NCI-H2029 treated with DMSO at 0.1 percent for 48 hours (cell line): ENCODE data around the gene MRRF.
A peak's percentile ranks its signal among the peaks of the same experiment; 100 is the strongest.

ENCODE experiments used
- DNase-seq: peaks from one replicate; lab custom pipeline; 2025; lab: John Stamatoyannopoulos, UW

The MRRF gene

DNA sequence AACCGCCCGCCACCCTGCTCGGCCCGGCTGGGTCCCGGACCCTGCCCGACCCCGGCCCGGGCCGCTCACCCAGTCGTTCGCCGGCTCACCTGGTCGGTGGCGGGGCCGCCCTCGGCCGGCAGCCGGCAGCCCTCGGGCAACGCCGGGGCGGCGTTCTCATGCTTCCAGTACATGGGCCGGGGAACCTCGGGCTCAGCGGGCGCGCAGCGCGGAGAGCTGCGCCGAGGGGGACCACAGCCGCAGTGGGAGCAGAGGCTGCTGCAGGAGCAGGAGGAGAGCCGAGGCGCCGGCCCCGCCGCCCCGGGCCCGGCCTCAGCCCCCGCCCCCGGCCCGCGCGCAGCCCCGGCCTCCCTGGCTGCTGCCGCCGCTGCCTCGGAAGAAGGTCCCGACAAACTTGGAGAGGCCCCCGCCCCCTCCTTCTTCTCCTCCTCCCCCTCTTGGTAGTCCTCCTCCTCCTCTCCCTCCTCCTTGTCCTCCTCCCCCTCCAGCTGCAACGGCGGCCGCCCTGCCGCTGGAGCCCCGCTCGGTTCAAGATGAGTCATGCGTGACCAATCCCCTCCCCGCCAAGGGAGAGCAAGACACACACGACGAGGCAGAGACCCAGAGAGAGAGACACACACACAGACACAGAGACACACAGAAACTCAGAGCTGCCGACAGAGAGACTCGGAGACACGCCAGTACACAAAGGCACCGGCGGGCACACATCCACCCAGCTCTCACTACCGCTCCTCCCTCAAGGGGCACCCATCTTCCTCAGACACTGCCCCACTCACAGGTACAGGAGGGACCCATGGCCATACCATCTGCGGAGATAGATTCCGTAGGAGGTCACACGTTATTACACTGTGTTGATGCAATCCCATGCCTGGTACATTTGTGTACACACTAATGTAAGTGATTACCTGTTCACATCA is 35.9 kb upstream of the MRRF start, which contains the start of gene LHX6:
Gene LHX6 (minus strand): TSS at position 390 of the 917 bp plus-strand sequence. CDS start 217 bp downstream, at position 173.
- no peak for DNase-seq

DNA sequence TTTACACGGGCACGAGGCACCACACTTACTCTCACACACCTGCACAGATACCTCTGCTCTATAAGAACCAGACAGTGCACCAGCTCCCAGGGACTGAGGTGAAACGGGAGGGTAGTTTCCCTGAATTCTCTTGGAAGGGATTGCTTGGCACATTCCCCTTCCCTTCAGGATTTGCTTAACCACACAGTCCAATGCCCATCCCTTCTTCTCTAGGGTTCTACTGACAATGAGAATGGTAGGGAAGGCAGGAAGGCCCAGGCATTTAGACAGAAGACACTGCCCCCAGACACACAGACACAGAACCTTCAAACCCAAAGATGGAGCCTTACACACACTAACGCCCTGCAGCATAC is 35.2 kb upstream of the MRRF start:
- DNase-seq: no peak

DNA sequence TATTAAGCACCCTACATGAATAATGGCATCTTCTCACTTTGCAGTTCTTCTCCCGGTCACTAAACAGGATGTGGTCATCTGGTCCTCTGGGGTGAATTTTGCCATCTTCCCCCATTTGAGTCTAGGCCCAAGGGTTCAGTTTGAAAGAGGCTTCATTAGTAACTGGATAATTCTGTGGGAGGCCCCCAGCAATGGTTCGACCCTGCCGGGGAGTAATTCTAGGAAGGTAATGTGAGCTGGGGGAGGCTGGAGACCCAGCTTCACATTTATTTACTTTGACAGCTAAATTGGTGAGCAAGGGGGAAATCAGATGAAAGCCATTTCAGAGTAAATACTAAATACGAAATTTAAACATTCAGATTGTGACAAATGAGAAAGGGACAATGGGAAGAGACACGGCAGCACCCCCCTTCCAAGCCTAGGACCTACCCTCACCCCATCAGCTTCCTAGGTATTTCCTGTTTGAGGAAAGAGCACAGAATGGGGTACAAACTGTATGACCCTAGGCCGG is 31.8 kb upstream of the MRRF start:
- no peak for DNase-seq

DNA sequence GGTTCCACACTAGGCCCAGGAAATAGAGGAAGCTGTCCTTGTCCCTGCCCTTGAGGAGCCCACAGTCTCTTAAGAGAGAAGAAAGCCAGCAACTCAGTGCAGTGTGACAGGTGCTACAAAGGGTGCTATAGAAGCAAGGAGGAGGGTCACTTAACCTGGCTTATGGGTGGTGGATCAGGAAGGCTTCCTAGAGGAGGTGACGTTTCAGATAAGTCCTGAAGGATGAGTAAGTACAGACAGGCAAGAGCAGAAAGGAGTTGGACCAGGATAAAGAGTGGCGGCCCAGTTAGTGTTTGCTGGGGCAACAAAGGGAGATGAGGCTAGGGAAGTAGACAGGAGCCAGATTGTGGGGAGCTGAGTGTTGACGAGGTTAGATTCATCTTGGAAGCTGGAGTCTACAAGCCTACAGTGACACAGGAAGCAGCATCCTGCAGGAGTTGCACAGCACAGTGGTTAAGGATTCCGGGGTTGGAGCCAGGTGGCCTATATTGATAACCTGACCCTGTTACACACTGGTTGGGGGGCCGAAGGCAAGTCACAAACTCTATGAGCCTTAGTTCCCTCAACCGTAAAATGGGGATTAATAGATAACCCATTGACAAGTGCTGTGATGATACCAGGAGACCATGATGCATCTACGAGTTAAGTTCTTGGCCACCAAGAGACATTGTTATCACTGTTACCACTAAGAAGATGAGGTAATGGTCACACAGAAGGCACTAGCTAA is 30.5 kb upstream of the MRRF start:
- no peak for DNase-seq

DNA sequence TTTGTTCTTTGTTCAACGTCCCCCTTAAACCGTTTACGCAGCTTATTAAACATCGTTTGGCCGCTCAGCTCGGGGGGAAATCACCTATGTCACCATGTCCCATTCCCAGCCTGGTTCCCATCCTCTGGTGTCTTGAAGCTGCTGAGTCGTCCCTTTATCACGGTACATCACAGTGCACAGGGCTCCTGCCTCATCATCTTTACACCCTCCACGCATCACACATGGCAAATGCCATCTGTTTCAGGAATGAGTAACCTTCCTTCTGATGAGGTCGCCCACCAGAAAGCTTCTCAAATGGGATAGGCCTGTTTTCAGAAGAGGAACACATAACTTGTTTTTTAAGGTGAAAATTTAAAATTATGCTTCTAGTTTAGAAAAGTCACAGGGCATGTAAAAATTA is 28.0 kb upstream of the MRRF start:
- no peak for DNase-seq

DNA sequence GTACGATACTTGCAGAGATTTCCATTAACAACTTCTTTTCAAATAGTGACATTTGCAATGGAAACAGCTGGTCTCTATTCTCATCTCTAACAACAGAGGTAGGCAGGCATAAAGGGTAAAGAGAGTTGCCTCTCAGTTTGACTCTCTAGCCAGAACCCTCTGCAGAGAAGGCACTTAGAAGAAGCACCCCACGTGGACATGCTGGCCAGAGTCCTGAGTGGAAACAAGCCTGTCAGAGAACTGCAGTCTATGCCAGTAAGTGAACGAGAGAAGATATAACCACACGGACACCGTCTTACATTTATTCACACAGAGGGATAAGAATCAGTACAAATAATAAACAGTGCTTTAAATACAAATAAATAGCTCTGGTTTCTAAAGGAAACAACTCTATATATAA is 25.0 kb upstream of the MRRF start:
- no peak for DNase-seq

DNA sequence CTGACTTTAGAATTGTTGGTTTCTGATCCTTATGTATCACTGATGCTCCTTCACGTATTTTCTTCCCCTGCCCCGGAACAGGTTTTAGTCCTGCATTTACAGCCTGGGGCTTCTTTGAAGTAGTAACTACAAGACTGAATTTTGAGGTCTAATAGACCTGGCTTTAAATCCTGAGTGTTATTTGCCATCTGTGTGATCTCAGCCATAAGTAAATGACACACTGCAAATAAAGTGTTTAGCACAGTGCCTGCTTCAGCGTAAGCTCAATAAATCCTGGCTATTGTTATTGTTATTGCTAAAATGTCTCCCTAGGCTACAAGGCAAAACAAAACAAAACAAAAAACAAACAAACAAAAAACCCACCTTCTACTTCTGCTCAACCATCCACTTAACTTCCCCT is 20.3 kb upstream of the MRRF start:
- no peak for DNase-seq

DNA sequence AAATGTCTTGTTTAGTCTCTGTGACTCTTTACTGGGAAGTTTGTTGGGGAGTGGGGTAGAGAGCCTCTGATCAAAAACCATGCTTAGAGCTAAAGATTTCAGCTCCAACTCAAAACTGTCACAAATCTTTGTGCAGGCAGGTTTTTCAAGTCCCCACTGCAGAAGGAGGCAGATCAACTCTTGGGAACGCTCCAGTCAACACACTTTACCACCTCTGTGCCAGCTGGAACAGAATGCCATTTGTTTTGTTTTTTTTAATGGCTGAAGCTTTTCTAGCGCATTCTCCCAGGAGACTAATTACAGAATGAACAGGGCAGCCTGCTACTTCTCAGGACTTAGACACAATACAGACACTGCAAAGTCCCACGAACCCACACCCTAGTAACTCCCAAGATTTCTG is 18.0 kb upstream of the MRRF start:
- DNase-seq: no peak

DNA sequence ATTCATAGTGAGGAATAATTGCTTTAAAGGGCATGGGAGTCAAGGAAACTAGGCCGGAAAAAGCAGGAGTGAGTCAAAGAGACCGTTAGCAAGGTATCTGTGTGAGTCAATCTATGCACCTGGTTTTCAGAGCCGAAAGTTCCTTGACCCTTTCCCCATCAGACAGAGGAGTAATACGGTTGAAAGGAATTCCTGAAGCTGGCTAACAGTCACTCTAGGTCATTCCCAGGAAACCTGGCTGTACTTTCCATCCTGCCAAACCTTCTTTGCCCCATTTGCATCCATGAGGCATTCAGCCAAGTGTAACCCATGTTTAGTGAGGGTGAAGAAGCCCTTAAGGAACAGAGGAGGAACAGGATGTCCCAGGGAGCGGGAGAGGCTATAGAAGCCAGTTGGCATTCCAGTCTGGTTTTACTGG is 16.2 kb upstream of the MRRF start:
- no peak for DNase-seq

DNA sequence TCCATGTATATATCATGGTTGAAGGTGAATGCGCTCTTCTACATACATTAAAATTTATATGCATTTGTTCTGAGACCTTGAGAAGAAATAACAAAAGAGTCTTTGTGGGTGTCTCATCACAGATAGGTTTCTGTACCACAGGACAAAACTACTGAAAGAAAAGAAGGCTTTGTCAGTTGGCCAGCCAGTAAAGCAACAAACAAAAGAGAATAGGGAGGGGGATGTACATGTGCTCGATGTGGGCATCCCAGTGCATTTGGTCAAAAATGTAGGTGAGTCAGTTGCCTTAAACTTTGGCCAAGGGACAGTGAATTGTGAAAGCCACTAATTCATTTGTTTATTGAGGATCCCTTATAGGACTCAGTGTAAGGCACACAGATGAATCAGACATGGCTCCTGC is 13.3 kb upstream of the MRRF start:
- no peak for DNase-seq

DNA sequence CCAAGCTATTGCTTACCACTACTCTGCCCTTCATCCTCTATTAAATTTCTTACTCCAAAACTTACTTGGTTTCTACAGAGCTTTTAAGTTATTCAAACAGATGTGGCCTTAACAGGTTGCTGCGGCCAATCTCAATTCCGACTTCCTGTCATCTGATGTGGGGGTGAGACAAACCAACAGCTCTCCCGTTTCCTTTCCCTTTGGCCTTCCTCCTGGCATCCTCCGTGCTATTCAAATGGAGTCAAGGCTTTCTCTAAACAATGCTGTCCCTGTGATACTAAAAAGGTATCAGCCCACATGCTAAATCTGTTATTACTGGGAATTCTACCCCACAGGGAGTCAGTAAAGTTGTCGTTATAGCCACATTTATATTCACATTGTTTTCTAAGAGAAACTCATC is 11.9 kb upstream of the MRRF start:
- DNase-seq: no peak

DNA sequence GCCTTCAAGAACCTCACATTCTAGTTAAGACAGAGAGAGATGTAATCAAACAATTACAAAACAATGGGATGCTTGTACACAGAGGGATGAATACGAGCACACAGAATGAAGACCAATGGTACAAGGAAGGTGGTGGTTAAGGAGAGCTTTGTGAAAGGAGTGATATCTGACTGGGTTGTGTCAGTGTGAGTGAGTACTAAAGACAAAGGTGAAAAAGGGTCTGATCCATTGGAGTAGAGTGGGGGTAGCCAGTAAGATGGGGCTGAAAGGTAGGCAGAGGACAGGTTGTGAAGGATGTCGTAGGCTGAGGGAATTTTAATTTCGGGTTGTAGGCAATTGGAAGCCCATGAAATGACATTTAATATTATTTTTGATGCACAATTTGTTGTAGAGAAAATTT is 9.9 kb upstream of the MRRF start:
- no peak for DNase-seq

DNA sequence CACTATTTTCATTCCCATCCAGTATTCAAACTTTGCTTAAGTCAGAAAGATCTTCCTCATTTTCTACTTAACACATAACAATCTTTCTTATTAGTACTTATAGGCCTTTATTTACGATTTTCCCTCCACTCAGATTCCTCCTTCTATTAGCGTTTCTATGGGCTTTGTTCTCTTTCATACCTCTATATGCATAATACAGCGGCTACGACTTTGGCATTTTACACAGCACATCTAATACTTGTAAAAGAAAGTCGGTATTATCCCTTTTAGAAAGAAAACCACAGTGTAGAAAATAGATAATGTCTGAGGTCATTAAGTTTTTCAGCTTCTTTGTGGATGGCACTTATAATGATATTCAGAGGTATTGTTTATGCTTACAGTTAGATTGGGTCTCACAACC is 8.5 kb upstream of the MRRF start:
- DNase-seq: no peak

DNA sequence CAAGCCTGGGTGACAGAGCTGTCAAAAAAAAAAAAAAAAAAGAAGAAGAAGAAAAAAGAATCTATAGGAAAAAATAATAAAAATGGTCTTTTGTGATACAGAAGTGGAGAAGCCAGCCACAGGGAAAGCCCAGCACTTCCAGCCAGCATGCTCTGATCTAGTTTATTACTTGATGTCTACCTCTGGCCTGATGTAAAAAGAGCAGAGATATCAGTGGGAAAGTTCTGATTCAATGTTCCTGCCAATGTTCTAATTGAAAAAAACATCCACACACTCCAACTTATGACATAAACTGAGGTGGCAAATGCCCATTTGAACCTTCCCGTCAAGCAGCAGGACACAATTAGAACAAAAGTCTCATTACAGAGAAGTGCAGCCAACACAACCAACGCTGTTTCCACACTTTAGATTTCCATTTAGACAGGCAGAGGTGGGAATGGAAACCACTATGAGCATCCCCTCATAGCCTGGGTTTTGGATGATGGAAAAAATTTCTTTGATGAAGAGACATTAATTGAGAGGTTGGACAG is 5.7 kb upstream of the MRRF start:
- no peak for DNase-seq

DNA sequence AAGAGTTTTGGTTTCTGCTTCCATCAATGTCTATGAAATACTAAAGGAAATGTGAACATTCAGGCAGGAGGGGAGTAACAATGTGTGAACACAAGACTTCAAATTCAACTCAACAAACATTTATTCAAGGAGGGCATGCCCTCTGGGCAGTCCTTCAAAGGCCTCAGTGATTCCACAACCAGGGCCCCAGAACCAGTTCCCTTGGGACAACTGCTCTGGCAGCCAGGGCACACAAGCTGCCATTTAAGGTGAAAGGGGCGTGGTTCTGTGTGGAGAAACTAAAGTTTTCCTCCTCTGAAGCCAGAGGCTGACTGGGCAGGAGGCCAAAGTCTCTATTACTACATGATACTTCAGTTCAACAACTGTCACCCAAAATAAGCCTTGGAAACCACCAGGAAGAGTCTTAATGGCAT is 3.2 kb upstream of the MRRF start:
- DNase-seq: no peak

DNA sequence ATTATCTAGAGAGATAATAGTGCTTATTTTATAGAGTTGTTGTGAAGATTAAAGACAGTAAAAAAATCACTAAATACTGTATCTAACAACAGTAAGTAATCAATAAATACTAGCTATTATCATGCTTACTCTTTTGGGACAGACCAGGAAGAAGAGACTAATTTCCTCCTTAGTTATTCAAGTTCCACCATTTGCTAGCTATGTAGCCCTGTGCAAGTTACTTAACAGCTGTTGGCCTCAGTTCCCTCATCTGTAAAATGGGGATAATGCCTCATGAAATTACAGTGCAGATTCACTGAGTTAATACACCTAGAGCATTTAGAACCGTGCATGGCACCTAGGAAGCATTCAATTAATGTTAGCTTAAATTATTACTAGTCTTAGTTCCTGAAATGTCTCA is 2.6 kb upstream of the MRRF start:
- DNase-seq: no peak

DNA sequence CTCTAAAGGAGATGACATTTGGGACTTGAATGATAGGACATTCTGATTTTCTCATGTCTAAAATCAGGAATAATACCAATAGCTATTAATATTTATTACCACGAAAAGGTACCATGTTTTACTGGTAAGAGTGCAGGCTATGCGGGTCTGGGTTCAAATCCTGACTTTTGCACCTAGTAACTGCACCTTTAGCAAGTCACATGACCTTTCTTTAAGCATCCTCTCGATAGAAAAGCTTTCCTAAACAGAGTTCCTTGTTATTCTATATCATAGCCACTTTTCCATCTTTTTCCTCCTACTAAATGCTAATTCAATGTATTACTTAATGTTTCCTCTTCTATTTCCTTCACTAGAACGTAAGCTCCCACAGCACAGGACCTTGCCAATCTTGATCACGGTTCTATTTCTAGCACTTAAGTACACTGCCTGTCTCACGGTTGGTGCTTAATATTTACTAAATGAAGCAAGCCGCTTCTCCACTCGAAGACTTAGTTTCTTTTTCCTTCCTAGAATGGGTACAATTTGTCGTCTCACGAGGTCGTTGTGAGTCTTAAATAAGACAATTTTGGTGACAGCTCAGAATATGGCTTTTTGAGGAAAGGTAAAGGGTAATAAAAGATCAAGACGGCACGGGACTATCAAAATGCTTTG is 858 bp upstream of the MRRF start:
- DNase-seq: no peak

DNA sequence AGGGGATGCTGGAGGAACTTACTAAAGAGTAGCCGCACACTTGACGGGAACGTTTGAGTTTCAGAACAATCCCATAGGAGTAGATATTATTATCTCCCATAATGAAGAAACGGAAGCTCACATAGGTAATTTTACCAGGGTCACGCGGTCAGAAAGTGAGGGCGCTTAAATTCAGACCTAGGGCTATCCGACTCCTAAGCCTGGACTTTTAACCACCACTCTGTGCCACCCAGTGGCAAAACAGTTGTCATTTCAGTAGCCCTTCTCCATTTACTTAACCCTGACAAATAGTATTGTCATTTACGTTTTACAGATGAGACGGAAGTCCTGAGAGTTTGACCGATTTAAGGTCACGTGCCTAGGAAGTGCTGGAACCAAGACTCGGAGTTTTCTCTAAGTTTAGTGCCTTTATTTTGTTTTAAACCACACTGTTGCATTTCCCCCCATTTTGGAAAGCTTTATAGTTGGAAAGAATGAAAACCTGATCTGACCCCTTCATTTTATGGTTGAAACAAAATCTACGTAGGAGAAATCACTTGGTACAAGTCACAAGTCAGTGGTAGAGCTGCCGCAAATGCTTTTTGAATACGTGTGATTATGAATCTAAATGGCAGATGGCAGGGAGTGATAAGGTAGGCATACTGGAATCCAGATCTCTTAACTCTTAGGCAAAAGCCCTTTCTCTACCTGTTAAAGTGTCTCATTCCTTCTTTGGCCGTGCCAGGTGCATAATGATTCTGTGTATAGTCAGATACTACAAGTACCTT is 650 bp downstream of the MRRF start:
- peak; percentile 10 for DNase-seq

DNA sequence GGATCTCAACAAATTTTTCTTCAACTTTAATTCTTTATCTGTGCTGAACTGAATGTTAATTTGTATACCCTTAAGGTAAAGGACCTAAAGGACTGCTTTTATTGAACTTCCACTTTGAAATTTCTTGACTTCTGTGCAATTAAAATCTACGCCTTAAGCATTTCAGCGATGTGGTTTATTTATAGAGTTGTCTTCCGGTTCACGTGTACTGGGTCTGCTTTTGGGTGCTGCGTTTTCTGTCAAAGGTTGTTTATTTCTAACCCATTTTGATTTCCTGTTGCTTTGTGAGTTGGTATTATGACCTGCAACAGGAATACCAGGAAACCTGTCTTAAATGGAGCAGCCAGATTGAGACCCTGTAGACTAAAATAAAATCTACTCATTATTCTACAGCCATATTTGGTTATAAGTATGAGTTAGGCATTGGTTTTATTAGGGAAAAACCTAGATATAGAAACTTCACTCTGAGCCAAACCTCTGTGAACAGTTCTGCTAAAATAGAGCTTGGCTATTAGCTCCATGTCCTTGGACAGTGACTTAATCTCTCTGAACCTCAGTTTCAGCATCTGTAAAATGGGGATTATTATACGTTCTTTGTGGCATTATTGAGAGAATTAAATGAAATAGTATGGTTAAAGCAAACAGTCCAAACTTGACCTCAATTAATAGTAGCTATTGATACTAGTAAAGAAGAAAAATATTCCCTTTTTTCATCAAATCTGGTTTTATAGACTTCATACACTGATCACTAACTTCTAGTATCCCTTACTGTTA is 3.5 kb downstream of the MRRF start:
- no peak for DNase-seq

DNA sequence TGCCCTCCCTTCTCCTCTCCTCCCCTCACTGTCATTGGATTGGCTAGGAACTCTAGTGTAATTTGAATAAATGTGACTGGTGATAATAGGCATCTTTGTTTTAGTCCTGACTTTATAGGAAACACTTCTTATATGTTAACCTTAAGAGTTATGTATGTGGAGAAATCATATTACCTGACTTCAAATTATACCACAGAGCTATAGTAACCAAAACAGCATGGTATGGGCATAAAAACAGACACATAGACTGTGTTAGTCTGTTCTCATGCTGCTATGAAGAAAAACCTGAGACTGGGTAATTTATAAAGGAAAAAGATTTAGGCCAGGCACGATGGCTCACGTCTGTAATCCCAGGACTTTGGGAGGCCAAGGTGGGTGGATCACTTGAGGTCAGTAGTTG is 9.4 kb downstream of the MRRF start:
- no peak for DNase-seq

DNA sequence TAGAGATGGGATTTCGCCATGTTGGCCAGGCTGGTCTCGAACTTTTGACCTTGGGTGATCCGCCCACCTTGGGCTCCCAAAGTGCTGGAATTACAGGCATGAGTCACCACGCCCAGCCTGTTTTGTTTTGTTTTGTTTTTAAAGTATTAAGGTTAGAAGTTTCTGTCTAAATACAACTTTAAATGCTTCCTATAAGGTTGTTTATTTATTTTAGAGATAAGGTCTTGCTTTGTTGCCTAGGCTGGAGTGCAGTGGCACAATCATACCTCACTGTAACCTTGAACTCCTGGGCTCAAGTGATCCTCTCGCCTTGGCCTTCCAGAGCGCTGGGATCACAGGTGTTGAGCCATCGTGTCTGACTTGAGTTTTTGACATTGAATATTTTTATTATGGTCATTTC is 11.4 kb downstream of the MRRF start:
- DNase-seq: no peak
